GM06990 (cell line): ENCODE results near the gene TEKT5.

ENCODE experiments used
- DNase-seq: peaks from one replicate; pipeline ENCODE4 v3.0.0-alpha.2; 2011; ENCODE audit not compliant: insufficient read length; ENCODE audit errors: extremely low read depth
- H3K27me3 ChIP-seq: replicated peaks from 2 replicates; pipeline ENCODE4 v1.6.0; 2011; ENCODE audit warnings: low read length; ENCODE audit not compliant: control insufficient read depth, insufficient read depth
- H3K36me3 ChIP-seq: 2 replicates; pipeline ENCODE4 v1.5.1; 2011; ENCODE audit warnings: low read length; ENCODE audit not compliant: control insufficient read depth, insufficient read depth
- H3K4me3 ChIP-seq: replicated peaks from 2 replicates; pipeline ENCODE4 v1.5.1; 2011; ENCODE audit warnings: low read depth, mild to moderate bottlenecking, control low read depth, low read length
- TF ChIP-seq, protein P1 (sequence below): IDR thresholded peaks from 2 replicates; pipeline ENCODE4 v1.5.1; 2011; ENCODE audit warnings: low read length, control low read depth, mild to moderate bottlenecking, inconsistent platforms; ENCODE audit not compliant: insufficient read depth, poor library complexity, severe bottlenecking

Gene TEKT5

DNA sequence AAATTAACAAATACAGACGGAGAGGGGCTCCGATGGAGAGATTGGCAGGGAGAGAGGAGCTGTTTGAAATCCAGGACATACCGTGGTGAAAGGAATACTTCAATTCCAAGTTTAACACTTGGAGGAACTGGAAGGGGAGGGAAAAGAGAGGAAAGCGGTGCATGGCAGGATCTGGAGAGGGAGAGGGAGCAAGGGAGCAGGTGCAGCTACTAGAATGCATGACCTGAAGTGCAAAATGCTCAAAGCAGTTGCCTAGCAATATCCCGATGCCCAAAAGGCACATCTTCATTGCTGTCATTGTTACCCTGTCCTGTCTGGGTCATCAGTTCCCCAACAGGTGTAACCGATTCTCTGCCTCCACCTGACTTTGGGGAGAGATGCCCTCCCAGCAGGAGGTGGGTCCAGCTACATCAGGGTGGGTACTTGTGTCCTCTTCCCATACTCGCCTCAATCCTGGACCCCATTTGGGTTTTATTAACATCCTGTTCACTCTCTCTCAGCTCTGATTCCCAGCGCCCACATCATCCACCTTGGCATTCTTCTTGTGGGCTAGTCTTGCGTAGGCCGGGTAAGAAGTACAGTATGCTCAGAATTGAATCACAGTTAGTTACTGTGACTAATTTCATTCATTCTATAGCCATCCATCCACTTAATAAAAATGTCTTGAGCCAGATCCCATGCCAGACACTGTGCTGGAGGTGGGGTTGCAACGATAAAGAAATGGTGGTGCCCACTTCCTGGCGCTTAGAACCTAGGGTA is 76.9 kb downstream of the TEKT5 start:
- Histone ChIP-seq H3K4me3 (no peak overlapping the region), H3K36me3 (no peaks in the 10 kb centered on the region), H3K27me3 (no peaks in the 10 kb centered on the region; the same call in none of the 2 replicates)
- TF ChIP-seq, protein P1, sequence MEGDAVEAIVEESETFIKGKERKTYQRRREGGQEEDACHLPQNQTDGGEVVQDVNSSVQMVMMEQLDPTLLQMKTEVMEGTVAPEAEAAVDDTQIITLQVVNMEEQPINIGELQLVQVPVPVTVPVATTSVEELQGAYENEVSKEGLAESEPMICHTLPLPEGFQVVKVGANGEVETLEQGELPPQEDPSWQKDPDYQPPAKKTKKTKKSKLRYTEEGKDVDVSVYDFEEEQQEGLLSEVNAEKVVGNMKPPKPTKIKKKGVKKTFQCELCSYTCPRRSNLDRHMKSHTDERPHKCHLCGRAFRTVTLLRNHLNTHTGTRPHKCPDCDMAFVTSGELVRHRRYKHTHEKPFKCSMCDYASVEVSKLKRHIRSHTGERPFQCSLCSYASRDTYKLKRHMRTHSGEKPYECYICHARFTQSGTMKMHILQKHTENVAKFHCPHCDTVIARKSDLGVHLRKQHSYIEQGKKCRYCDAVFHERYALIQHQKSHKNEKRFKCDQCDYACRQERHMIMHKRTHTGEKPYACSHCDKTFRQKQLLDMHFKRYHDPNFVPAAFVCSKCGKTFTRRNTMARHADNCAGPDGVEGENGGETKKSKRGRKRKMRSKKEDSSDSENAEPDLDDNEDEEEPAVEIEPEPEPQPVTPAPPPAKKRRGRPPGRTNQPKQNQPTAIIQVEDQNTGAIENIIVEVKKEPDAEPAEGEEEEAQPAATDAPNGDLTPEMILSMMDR: no peak
- no peak for DNase-seq

DNA sequence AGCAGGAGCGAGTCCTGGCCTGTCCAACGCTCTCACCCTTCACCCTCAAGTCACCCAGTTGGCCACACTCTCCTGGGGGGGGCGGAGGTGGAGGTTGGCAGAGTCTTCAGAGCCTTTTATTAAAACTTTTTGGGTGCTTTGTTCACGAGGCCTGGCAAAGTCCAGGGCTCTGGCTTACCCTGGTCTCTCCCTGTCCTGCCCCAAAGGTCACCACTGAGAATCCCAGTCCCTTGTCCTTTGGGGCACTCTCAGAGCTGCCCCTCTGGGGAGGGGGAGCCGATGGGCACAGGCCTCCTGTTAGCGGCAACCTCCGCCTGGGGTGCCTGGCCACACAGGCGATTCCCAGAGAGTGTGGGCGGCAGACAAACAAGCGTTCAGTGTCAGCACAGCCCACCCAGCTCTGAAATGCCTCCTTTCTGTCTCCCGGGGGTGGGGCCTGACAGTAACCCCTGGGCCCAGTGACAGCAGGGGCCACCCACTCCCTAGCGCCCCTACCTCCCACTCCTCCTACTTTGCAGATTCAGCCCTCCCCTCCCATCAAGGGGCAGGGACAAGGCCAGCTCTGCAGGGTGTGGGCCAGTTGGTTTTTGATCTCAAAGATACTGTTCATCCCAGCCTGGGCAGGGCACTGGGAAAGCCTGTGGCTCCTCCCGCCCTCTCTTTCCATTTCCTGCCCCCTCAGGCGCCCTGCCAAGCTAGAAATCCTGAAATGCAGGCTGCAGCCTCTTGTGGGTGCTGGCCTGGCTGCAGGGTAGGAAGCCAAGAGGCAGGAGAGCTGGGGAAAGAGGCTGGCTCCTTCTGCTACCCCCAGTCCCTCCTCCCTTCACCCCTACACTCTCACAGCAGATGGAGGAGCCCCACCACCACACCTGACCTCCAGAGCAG is 77.7 kb downstream of the TEKT5 start:
- DNase-seq: no peak
- H3K36me3 ChIP-seq: no peaks in the 10 kb centered on the region
- no peaks in the 10 kb centered on the region; the same call in none of the 2 replicates for H3K27me3 ChIP-seq
- TF ChIP-seq, protein P1: no peak
- H3K4me3 ChIP-seq: no peak overlapping the region

DNA sequence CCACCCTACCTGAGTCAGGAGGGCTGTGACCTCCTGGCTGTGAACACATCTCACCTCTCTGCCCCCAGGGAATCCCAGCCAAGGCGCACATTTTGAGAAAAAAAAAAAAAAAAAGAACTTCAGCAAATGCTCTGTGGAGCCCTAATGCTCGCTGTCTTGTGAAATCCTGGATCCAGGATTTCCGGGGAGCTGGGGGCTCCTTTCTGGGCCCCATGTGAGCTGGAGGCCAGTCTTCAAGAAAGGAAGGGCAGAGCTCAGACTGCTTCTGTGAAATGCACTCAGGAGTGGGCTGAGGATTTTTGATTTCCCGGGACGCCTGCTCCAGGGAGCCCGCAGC is 78.3 kb downstream of the TEKT5 start:
- Histone ChIP-seq H3K36me3 (no peaks in the 10 kb centered on the region), H3K4me3 (no peak overlapping the region), H3K27me3 (no peaks in the 10 kb centered on the region; the same call in none of the 2 replicates)
- no peak for DNase-seq
- TF ChIP-seq, protein P1: no peak

DNA sequence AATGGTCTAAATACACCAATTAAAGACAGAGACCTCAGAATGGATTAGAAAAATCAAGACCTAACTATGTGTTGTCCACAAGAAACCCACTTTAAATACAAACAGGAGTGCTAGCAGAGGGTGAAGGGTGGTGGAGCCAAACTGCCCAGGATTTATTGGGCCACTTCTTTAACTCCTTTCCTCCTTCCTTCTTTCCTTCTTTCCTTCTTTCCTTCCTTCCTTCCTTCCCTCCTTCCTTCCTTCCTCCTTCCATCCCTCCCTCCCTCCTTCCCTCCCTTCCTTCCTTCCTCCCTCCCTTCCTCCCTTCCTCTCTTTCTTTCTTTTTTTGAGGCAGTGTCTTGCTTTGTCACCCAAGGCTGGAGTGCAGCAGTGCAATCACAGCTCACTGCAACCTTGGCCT is 80.0 kb downstream of the TEKT5 start:
- no peak for DNase-seq
- no peaks in the 10 kb centered on the region for H3K36me3 ChIP-seq
- no peaks in the 10 kb centered on the region; the same call in none of the 2 replicates for H3K27me3 ChIP-seq
- H3K4me3 ChIP-seq: no peak overlapping the region
- TF ChIP-seq, protein P1: no peak

DNA sequence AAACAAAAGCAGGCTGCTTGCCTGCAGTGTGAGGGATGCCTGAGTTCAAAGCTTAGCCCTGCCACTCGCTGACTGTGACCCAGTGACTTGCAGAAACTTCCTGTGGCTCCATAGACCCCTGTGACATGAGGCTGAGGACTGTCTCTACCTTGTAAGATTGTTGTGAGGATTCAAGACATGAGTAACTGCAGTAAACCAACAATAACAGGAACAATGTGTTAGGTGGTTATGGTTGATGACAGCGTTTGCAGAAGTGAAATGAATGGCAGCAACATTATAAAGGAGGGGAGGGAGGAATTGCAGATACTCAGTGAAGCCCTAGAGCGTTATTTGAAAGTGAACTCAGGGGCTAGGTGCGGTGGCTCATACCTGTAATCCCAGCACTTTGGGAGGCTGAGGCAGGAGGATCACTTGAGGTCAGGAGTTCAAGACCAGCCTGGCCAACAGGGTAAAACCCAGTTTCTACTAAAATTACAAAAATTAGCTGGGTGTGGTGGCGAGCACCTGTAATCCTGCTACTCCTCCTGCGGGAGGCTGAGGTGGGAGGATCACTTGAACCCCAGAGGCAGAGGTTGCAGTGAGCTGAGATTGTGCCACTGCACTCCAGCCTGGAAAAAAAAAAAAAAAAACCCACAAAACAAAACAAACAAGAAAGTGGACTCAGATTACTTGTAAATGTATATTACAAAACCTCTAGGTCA is 80.8 kb downstream of the TEKT5 start:
- TF ChIP-seq, protein P1: no peak
- no peak for DNase-seq
- Histone ChIP-seq H3K36me3 (no peaks in the 10 kb centered on the region), H3K27me3 (no peaks in the 10 kb centered on the region; the same call in none of the 2 replicates), H3K4me3 (no peak overlapping the region)
